GM21390 (cell line): ENCODE data around the gene PLCG2.
"Not testable (repeated sequence)": the region's sequence is repeated elsewhere in the genome, so short reads cannot be mapped to it uniquely, and the experiment has no call there.

Experiments used
- ATAC-seq: cut with Tn5 transposase; IDR thresholded peaks from one replicate; pipeline ENCODE4 v1.9.1; 2021; ENCODE audit not compliant: unreplicated experiment

PLCG2 gene

GRCh38 chr16:81987706-81988105 is 208.6 kb downstream of the PLCG2 start:
- ATAC-seq, result no peak

- no peak for ATAC-seq
Observed at GRCh38 chr16:81992859-81993258, 213.8 kb downstream of the PLCG2 start.

GRCh38 chr16:81994485-81994884 is 215.4 kb downstream of the PLCG2 start:
- no peak for ATAC-seq

- no peak for ATAC-seq
Observed at GRCh38 chr16:81995651-81996050, 216.6 kb downstream of the PLCG2 start.

GRCh38 chr16:81996664-81997509 is 217.8 kb downstream of the PLCG2 start:
- no peak for ATAC-seq

- ATAC-seq, result no peak
Observed at GRCh38 chr16:81997738-81998137, 218.6 kb downstream of the PLCG2 start.

GRCh38 chr16:82002831-82003230 is 223.7 kb downstream of the PLCG2 start:
- ATAC-seq, result no peak

- ATAC-seq, result no peak
Observed at GRCh38 chr16:82004601-82005000, 225.5 kb downstream of the PLCG2 start.

GRCh38 chr16:82005027-82005830 is 226.1 kb downstream of the PLCG2 start:
- no peak for ATAC-seq

GRCh38 chr16:82006036-82006435 is 226.9 kb downstream of the PLCG2 start:
- no peak for ATAC-seq

- ATAC-seq, result no peak
Observed at GRCh38 chr16:82007189-82007588, 228.1 kb downstream of the PLCG2 start.

- ATAC-seq, result no peak
Observed at GRCh38 chr16:82008957-82009592, 230.0 kb downstream of the PLCG2 start.

- ATAC-seq, result not testable (repeated sequence)
Observed at GRCh38 chr16:82009789-82010188, 230.7 kb downstream of the PLCG2 start.

GRCh38 chr16:82010649-82011048 is 231.6 kb downstream of the PLCG2 start:
- no peak for ATAC-seq

- peak; percentile 95 for ATAC-seq
Observed at GRCh38 chr16:82011199-82011641, 232.1 kb downstream of the PLCG2 start, which contains the start of gene SDR42E1. SDR42E1 (minus strand) TSS chr16:82011470; CDS start chr16:82000858, 10,612 bp downstream.
